HepG2 (cell line): ENCODE data around the gene FNDC3B. TPM values are rescaled to one million over a fixed set of nuclear protein-coding genes. Genes with fewer than 3 reads are reported as not detected.
A peak's percentile ranks its signal among the peaks of the same experiment; 100 is the strongest.

Experiments used
- ATAC-seq: fragments of 200-7000 bp; cut with Tn5 transposase; 3 replicates; pipeline ENCODE4 v1.9.1; 2020; ENCODE audit warnings: mild to moderate bottlenecking, moderate library complexity
- BruUV-seq: library from RNA; stranded (reverse); fragments of 400-500 nt; replicated peaks from 2 replicates; lab custom pipeline; 2021; lab: Mats Ljungman, UMichigan
- CTCF ChIA-PET: fragments of 300-600 bp; formaldehyde crosslinking; extraction: SDS; loops from one replicate; lab custom pipeline; 2021; ENCODE audit warnings: low total read pairs, inconsistent platforms, low intra/inter-chr PET ratio; lab: Yijun Ruan, JAX
- POLR2A ChIA-PET: fragments of 350-600 bp; sonication (Branson Sonifier 250); formaldehyde crosslinking; loops from one replicate; lab custom pipeline; 2020; ENCODE audit warnings: antibody characterized with exemption, inconsistent platforms; lab: Yijun Ruan, JAX
- DNase-seq: peaks from one replicate; pipeline ENCODE4 v3.0.0-alpha.2; 2015; ENCODE audit warnings: low spot score
- FAIRE-seq: peaks from 3 replicates; lab custom pipeline; 2011; peaks lifted over from hg19 to GRCh38; lab: Jason Lieb, UNC
- H2AFZ ChIP-seq: one replicate; pipeline ENCODE4 v1.6.1; 2011; ENCODE audit warnings: low read length, inconsistent platforms
- H3K27ac ChIP-seq: fragments of 300-600 bp; 3 replicates; pipeline ENCODE4 v1.8.0; 2011; ENCODE audit warnings: mixed run types, mild to moderate bottlenecking, mixed read lengths, low read length, inconsistent platforms; ENCODE audit not compliant: insufficient read depth; ENCODE audit errors: extremely low read length
- H3K27me3 ChIP-seq, 2 experiments: fragments of 200-600 bp in 1 of 2; 2 replicates in 1 of 2; 3 replicates in 1 of 2; pipeline versions ENCODE4 v1.6.0 to v1.8.0; 2011; ENCODE audit warnings: low read length in 2 of 2, mild to moderate bottlenecking in 2 of 2, moderate library complexity in 2 of 2, inconsistent platforms in 1 of 2; ENCODE audit not compliant: insufficient read depth in 2 of 2, control insufficient read depth in 1 of 2
- H3K36me3 ChIP-seq, 2 experiments: fragments of 200-600 bp in 1 of 2; replicated peaks in 1 of 2; 2 replicates in 1 of 2; 3 replicates in 1 of 2; pipeline versions ENCODE4 v1.5.1 to v1.8.0; 2011; ENCODE audit warnings: low read length in 2 of 2, inconsistent platforms in 1 of 2; ENCODE audit not compliant: insufficient read depth in 2 of 2, control insufficient read depth in 1 of 2
- H3K4me1 ChIP-seq: 2 replicates; pipeline ENCODE4 v1.5.1; 2012; ENCODE audit warnings: low read length, inconsistent platforms; ENCODE audit not compliant: insufficient read depth
- H3K4me2 ChIP-seq: 2 replicates; pipeline ENCODE4 v1.6.0; 2011; ENCODE audit warnings: low read depth, low read length, inconsistent platforms
- H3K4me3 ChIP-seq, 3 experiments: fragments of 200-600 bp in 1 of 3; sonication (generic), shearing (Covaris generic) in 1 of 3; replicated peaks in 1 of 3; 2 replicates each; pipeline ENCODE4 v1.5.1; 2011 to 2016; ENCODE audit warnings: low read length in 3 of 3, inconsistent platforms in 2 of 3, low read depth in 2 of 3, mild to moderate bottlenecking in 2 of 3, control low read depth in 1 of 3, mixed read lengths in 1 of 3; ENCODE audit not compliant: insufficient read depth in 1 of 3
- H3K79me2 ChIP-seq: one replicate; pipeline ENCODE4 v1.6.1; 2011; ENCODE audit warnings: low read length, inconsistent platforms; ENCODE audit not compliant: insufficient read depth
- H3K9ac ChIP-seq: 2 replicates; pipeline ENCODE4 v1.6.0; 2011; ENCODE audit warnings: mild to moderate bottlenecking, low read depth, low read length, inconsistent platforms; ENCODE audit not compliant: insufficient read depth
- H3K9me3 ChIP-seq: 2 replicates; pipeline ENCODE4 v1.5.1; 2012; ENCODE audit warnings: mild to moderate bottlenecking, low read length
- H4K20me1 ChIP-seq: 2 replicates; pipeline ENCODE4 v1.6.0; 2011; ENCODE audit warnings: inconsistent platforms, mild to moderate bottlenecking, low read length, moderate library complexity; ENCODE audit not compliant: insufficient read depth
- AGO2 ChIP-seq: fragments of 200-400 bp; formaldehyde crosslinking; optimal IDR thresholded peaks from 2 replicates; pipeline ENCODE3; 2017; ENCODE audit warnings: mild to moderate bottlenecking, low read depth, low read length, moderate library complexity
- MAF1 ChIP-seq: sonication (generic); formaldehyde crosslinking; IDR thresholded peaks from 2 replicates; pipeline ENCODE4 v1.5.0; 2020; ENCODE audit warnings: missing genetic modification reagents, borderline replicate concordance
- POLR2G ChIP-seq: fragments of 200-400 bp; formaldehyde crosslinking; IDR thresholded peaks from 2 replicates; pipeline ENCODE4 v1.6.1; 2018; ENCODE audit warnings: mild to moderate bottlenecking, low read depth, low read length, moderate library complexity
- RBM22 ChIP-seq: fragments of 200-400 bp; formaldehyde crosslinking; optimal IDR thresholded peaks from 2 replicates; pipeline ENCODE3; 2017; ENCODE audit warnings: mild to moderate bottlenecking, low read length, moderate library complexity
- ZNF574 ChIP-seq: sonication (generic); formaldehyde crosslinking; IDR thresholded peaks from 2 replicates; pipeline ENCODE4 v1.4.0; 2020; ENCODE audit warnings: missing genetic modification reagents
- WGBS: methylation state at CpG from one replicate; pipeline ENCODE4 v1.1.6; 2017; ENCODE audit warnings: low lambda C conversion rate; 5-methylcytosine and 5-hydroxymethylcytosine counted together
- in situ Hi-C: cut with HindIII; loops from 2 replicates; pipeline ENCODE4 v1.10.0; 2017; ENCODE audit warnings: low pct_unique_long_range_greater_than_20kb; ENCODE audit not compliant: extremely low pct_ligation_motif_present
- intact Hi-C: fragments of 100-400 bp; cut with micrococcal nuclease; formaldehyde crosslinking; loops from one replicate; pipeline ENCODE4 v1.10.0; 2022; ENCODE audit not compliant: unreplicated experiment
- polyA plus RNA-seq, 8 experiments: library from polyadenylated mRNA; depleted of rRNA in 3 of 8; stranded (reverse) in 7 of 8; unstranded in 1 of 8; fragments of >200 nt; fragmentation: Illumina TruSeq in 4 of 8; extraction: Trizol in 4 of 8; gene quantifications; 2 replicates each; pipeline versions ENCODE4 v1.2.1 to v1.2.3, GENCODE V29; 2011 to 2016; ENCODE audit warnings: low read depth in 4 of 8, missing spikeins in 1 of 8, mixed read lengths in 1 of 8; ENCODE audit not compliant: insufficient read depth in 1 of 8
- total RNA-seq, 5 experiments: library from RNA; depleted of rRNA; stranded (reverse); fragments of >200 nt; fragmentation: Illumina TruSeq; extraction: Trizol; gene quantifications; 2 replicates each; pipeline ENCODE4 v1.2.3, GENCODE V29; 2016; ENCODE audit warnings: low read depth in 1 of 5
- TF ChIP-seq, protein P1 (sequence below): sonication (generic); formaldehyde crosslinking; IDR thresholded peaks from 2 replicates; pipeline ENCODE4 v1.8.0; 2022; ENCODE audit warnings: missing genetic modification reagents, mild to moderate bottlenecking, inconsistent platforms, borderline replicate concordance

Gene FNDC3B
- total and polyA plus RNA-seq, 2 of the 13 experiments (the other 11 are each of a cell fraction or from before 2014, with no cell fraction given): 74.8 to 103 TPM

DNA sequence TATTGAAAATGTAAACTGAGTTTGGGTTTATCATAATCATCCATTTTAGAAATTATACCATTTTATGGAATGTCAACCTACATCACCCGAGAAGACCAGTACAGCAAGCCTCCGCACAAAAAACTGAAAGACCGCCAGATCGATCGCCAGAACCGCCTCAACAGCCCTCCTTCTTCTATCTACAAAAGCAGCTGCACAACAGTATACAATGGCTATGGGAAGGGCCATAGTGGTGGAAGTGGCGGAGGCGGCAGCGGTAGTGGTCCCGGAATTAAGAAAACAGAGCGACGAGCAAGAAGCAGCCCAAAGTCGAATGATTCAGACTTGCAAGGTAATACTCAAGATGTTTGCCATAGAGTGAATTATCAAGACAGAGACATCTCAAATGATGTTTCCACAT lies 211.8 kb downstream of the FNDC3B start:
- in situ Hi-C loops: no loop called here
- H3K4me2 ChIP-seq: no peak overlapping the region
- 98% methylated on average over 13 of the region's 13 CpGs for WGBS
- H3K36me3 ChIP-seq: peaks cover 28 to 79% of the 10 kb centered on the region in 2 experiments
- ChIA-PET POLR2A (no interaction called here), CTCF (no interaction called here)
- no peak overlapping the region for H3K4me3 ChIP-seq
- peaks cover 79% of the 10 kb centered on the region for H3K79me2 ChIP-seq
- TF ChIP-seq RBM22: peak; percentile 98
- 0 out of 2 replicates have a peak, but pooled peaks have one; percentile 25 for TF ChIP-seq POLR2G
- TF ChIP-seq MAF1 (CRISPR knock-in tag): no peak
- DNase-seq (no peak), ATAC-seq (no peak), FAIRE-seq (no peak)
- H3K9ac ChIP-seq: no peak overlapping the region
- H3K27ac ChIP-seq: no peak overlapping the region
- peaks cover 50% of the 10 kb centered on the region for H3K4me1 ChIP-seq
- no peaks in the 10 kb centered on the region for H3K27me3 ChIP-seq
- no TSS peak for BruUV-seq
- intact Hi-C loops: no loop called here
- no peak overlapping the region for H2AFZ ChIP-seq
- peaks cover 96% of the 10 kb centered on the region for H4K20me1 ChIP-seq
- no peaks in the 10 kb centered on the region for H3K9me3 ChIP-seq

- ChIA-PET POLR2A (no interaction called here), CTCF (no interaction called here)
- FAIRE-seq (no peak), ATAC-seq (no peak), DNase-seq (no peak)
- intact Hi-C loops (no loop called here), in situ Hi-C loops (no loop called here)
- Histone ChIP-seq H3K4me2 (no peak overlapping the region), H3K79me2 (peaks cover 76% of the 10 kb centered on the region), H3K27ac (no peak overlapping the region), H3K9me3 (no peaks in the 10 kb centered on the region), H3K4me1 (peaks cover 70% of the 10 kb centered on the region), H3K27me3 (no peaks in the 10 kb centered on the region), H3K36me3 (peaks cover 18 to 78% of the 10 kb centered on the region in 2 experiments), H3K4me3 (no peak overlapping the region), H4K20me1 (peaks cover 96% of the 10 kb centered on the region), H2AFZ (no peak overlapping the region), H3K9ac (no peak overlapping the region)
- TF ChIP-seq AGO2 (peak; percentile 66), POLR2G (0 out of 2 replicates have a peak, but pooled peaks have one; percentile 23), RBM22 (peak; percentile 98), ZNF574 (CRISPR knock-in tag) (no peak)
- TF ChIP-seq, protein P1, sequence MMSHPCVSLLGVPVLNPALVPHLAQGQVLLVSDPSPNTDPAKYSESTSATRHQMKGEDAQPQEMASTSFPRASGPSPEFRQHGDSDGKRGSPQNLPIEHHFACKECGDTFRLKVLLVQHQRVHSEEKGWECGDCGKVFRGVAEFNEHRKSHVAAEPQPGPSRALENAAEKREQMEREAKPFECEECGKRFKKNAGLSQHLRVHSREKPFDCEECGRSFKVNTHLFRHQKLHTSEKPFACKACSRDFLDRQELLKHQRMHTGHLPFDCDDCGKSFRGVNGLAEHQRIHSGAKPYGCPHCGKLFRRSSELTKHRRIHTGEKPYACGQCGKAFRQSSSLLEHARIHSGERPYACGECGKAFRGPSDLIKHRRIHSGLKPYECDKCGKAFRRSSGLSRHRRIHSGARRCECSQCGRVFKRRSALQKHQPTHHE (CRISPR knock-in tag): no peak
- WGBS: 97% methylated on average over 5 of the region's 5 CpGs
- BruUV-seq: no TSS peak
Measured at GRCh38 chr3:172253200-172253599, 213.8 kb downstream of the FNDC3B start.
